Astrocyte (in vitro differentiated cells and primary cell): ENCODE measurements around the gene FUBP3. TPM values are rescaled to one million over a fixed set of nuclear protein-coding genes. Genes with fewer than 3 reads are reported as not detected.

ENCODE experiments used
- DNase-seq: peaks from one replicate; pipeline ENCODE4 v3.0.0-alpha.2; 2010; ENCODE audit warnings: low read depth
- FAIRE-seq: peaks from 2 replicates; lab custom pipeline; 2011; peaks lifted over from hg19 to GRCh38; lab: Jason Lieb, UNC
- H2AFZ ChIP-seq: 2 replicates; pipeline ENCODE4 v1.6.0; 2012; ENCODE audit warnings: low read depth, low read length, inconsistent platforms
- H3K27ac ChIP-seq: 2 replicates; pipeline ENCODE4 v1.5.1; 2011; ENCODE audit warnings: low read depth, low read length, inconsistent platforms
- H3K27me3 ChIP-seq: 2 replicates; pipeline ENCODE4 v1.6.0; 2011; ENCODE audit warnings: low read length, inconsistent platforms; ENCODE audit not compliant: insufficient read depth
- H3K36me3 ChIP-seq: 2 replicates; pipeline ENCODE4 v1.5.1; 2011; ENCODE audit warnings: low read length, inconsistent platforms; ENCODE audit not compliant: insufficient read depth
- H3K4me1 ChIP-seq: 2 replicates; pipeline ENCODE4 v1.5.1; 2011; ENCODE audit warnings: low read length, inconsistent platforms; ENCODE audit not compliant: insufficient read depth
- H3K4me2 ChIP-seq: 2 replicates; pipeline ENCODE4 v1.6.0; 2012; ENCODE audit warnings: low read length, inconsistent platforms
- H3K4me3 ChIP-seq: 2 replicates; pipeline ENCODE4 v1.5.1; 2011; ENCODE audit warnings: low read depth, mild to moderate bottlenecking, low read length, inconsistent platforms; ENCODE audit not compliant: insufficient read depth
- H3K79me2 ChIP-seq: 2 replicates; pipeline ENCODE4 v1.6.0; 2012; ENCODE audit warnings: mild to moderate bottlenecking, low read length, inconsistent platforms; ENCODE audit not compliant: insufficient read depth
- H3K9ac ChIP-seq: 2 replicates; pipeline ENCODE4 v1.6.0; 2012; ENCODE audit warnings: mild to moderate bottlenecking, low read length, inconsistent platforms
- H3K9me3 ChIP-seq: 2 replicates; pipeline ENCODE4 v1.5.1; 2012; ENCODE audit warnings: low read depth, mild to moderate bottlenecking, low read length, inconsistent platforms; ENCODE audit not compliant: insufficient read depth
- H4K20me1 ChIP-seq: 2 replicates; pipeline ENCODE4 v1.6.0; 2012; ENCODE audit warnings: low read length, inconsistent platforms; ENCODE audit not compliant: insufficient read depth
- H3K27ac Mint-ChIP-seq: one replicate; pipeline ENCODE4 v1.8.0; 2021; ENCODE audit warnings: mild to moderate bottlenecking, mixed read lengths; ENCODE audit not compliant: unreplicated experiment
- H3K27me3 Mint-ChIP-seq: one replicate; pipeline ENCODE4 v1.8.0; 2021; ENCODE audit warnings: low read depth, mixed read lengths; ENCODE audit not compliant: unreplicated experiment
- H3K36me3 Mint-ChIP-seq: one replicate; pipeline ENCODE4 v1.8.0; 2021; ENCODE audit warnings: low read depth, mixed read lengths; ENCODE audit not compliant: unreplicated experiment
- H3K4me1 Mint-ChIP-seq: one replicate; pipeline ENCODE4 v1.8.0; 2021; ENCODE audit warnings: low read depth, mixed read lengths; ENCODE audit not compliant: unreplicated experiment
- H3K4me3 Mint-ChIP-seq: one replicate; pipeline ENCODE4 v1.8.0; 2021; ENCODE audit warnings: mild to moderate bottlenecking, moderate library complexity, mixed read lengths; ENCODE audit not compliant: unreplicated experiment
- H3K9me3 Mint-ChIP-seq: one replicate; pipeline ENCODE4 v1.8.0; 2021; ENCODE audit warnings: mild to moderate bottlenecking, mixed read lengths; ENCODE audit not compliant: unreplicated experiment
- CTCF ChIP-seq: IDR thresholded peaks from 2 replicates; pipeline ENCODE4 v1.5.1; 2011; ENCODE audit warnings: low read depth, mild to moderate bottlenecking, inconsistent platforms, low read length, moderate library complexity; ENCODE audit not compliant: insufficient read depth
- EZH2 ChIP-seq: IDR thresholded peaks from 2 replicates; pipeline ENCODE4 v1.6.1; 2012; ENCODE audit warnings: mild to moderate bottlenecking, low read length, inconsistent platforms; ENCODE audit not compliant: insufficient read depth
- total RNA-seq: library from RNA; stranded (reverse); gene quantifications from 2 replicates; pipeline ENCODE4 v1.2.1, GENCODE V29; 2021

Gene FUBP3
- total RNA-seq, 1 donor from 2014 or later = 64.6 TPM

DNA sequence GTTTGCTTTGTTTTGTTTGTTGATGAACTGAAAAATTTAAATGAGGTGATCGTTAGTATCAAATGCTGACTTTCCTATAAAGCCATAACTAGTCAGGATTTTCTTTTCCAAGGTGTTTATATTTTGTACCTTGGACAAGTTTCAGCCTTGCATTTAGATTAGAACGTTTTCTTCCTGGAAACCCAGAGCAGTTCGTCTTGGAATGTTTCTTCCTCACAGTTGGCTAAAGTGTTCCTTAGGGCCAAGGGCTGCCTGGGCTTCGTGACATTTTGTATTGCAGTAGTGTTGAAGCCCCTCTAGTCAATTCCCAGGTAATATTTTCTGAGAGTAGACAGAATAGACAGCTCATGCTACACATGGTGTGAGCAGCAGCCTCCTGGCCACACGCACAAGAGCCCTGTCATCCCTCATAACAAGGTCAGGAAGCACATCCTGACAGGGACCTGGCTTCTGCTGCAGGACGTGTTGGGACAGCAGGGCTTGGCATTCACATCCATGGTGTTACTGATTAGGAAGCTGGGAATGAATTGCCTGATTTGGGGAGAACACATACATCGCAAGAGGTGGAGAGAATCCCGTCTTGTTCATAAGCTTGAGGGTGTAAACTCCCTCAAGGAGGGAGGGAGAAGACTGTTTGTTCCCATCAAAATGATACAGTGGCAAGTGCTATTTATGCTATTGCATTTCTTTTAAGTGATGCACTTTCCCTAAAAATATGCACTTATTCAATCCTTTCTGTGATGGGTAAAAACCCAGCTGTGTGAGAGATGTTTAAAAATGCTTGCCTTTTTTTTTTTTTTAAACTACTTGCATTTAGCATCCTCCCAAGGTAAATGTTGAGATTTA, 31.7 kb downstream of the FUBP3 start:
- Histone ChIP-seq H3K4me1 (peaks cover 7% of the 10 kb centered on the region), H3K27ac (no peak overlapping the region), H3K27me3 (no peaks in the 10 kb centered on the region), H2AFZ (no peak overlapping the region), H3K79me2 (peaks cover 12% of the 10 kb centered on the region), H3K9ac (no peak overlapping the region), H3K4me2 (no peak overlapping the region), H3K36me3 (peaks cover 39% of the 10 kb centered on the region), H3K4me3 (no peak overlapping the region), H4K20me1 (peaks cover 62% of the 10 kb centered on the region), H3K9me3 (no peaks in the 10 kb centered on the region)
- peaks cover 3% of the 10 kb centered on the region for H3K36me3 Mint-ChIP-seq
- TF ChIP-seq EZH2 (no peak), CTCF (no peak)
- DNase-seq (no peak), FAIRE-seq (no peak)
- H3K4me1 Mint-ChIP-seq = peaks cover 21% of the 10 kb centered on the region
- H3K27me3 Mint-ChIP-seq = no peaks in the 10 kb centered on the region
- no peak overlapping the region for H3K4me3 Mint-ChIP-seq
- H3K27ac Mint-ChIP-seq = no peak overlapping the region
- H3K9me3 Mint-ChIP-seq = peaks cover under 1% of the 10 kb centered on the region

DNA sequence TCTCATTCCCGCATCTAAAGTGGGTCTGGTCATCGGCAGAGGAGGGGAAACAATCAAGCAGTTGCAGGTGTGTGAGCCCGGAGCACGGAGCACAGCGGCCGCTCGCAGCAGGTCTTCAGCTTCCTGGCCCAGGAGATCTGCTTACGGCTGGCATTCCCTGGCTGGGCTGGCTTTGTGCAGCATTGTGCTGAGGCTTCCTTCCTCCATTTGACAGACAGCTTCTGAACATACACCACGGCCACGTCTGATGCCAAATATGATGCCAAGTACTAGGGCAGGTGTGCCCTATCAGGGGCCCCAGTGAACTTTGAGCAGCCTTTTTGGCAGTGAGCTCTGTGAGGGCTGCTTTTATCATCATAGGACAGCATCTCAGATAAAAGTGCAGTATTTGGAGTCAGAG, 37.1 kb downstream of the FUBP3 start:
- H3K9ac ChIP-seq = no peak overlapping the region
- H3K4me1 ChIP-seq = no peaks in the 10 kb centered on the region
- Mint-ChIP-seq H3K9me3 (no peaks in the 10 kb centered on the region), H3K4me3 (no peak overlapping the region), H3K36me3 (peaks cover 13% of the 10 kb centered on the region), H3K27me3 (no peaks in the 10 kb centered on the region), H3K27ac (no peak overlapping the region), H3K4me1 (no peaks in the 10 kb centered on the region)
- DNase-seq = no peak
- H3K27me3 ChIP-seq = no peaks in the 10 kb centered on the region
- peaks cover 72% of the 10 kb centered on the region for H3K36me3 ChIP-seq
- no peaks in the 10 kb centered on the region for H3K79me2 ChIP-seq
- TF ChIP-seq CTCF = no peak
- no peak for TF ChIP-seq EZH2
- H3K4me3 ChIP-seq = no peak overlapping the region
- no peak overlapping the region for H3K4me2 ChIP-seq
- no peak overlapping the region for H3K27ac ChIP-seq
- no peak for FAIRE-seq
- H2AFZ ChIP-seq = no peak overlapping the region
- no peaks in the 10 kb centered on the region for H3K9me3 ChIP-seq
- peaks cover 19% of the 10 kb centered on the region for H4K20me1 ChIP-seq

GRCh38 chr9:130623466-130623865, 44.1 kb downstream of the FUBP3 start:
- Histone ChIP-seq H3K27ac (no peak overlapping the region), H3K79me2 (no peaks in the 10 kb centered on the region), H3K4me2 (no peak overlapping the region), H3K9me3 (no peaks in the 10 kb centered on the region), H3K4me3 (no peak overlapping the region), H3K9ac (no peak overlapping the region), H3K4me1 (no peaks in the 10 kb centered on the region), H2AFZ (no peak overlapping the region), H3K27me3 (no peaks in the 10 kb centered on the region), H3K36me3 (peaks cover 62% of the 10 kb centered on the region), H4K20me1 (peaks cover 35% of the 10 kb centered on the region)
- FAIRE-seq = no peak
- H3K27ac Mint-ChIP-seq = no peak overlapping the region
- H3K4me3 Mint-ChIP-seq = no peak overlapping the region
- TF ChIP-seq EZH2 (no peak), CTCF (no peak)
- H3K36me3 Mint-ChIP-seq = peaks cover 19% of the 10 kb centered on the region
- no peak for DNase-seq
- no peaks in the 10 kb centered on the region for H3K9me3 Mint-ChIP-seq
- peaks cover 4% of the 10 kb centered on the region for H3K4me1 Mint-ChIP-seq
- no peaks in the 10 kb centered on the region for H3K27me3 Mint-ChIP-seq
